OCI-LY1 (cell line): ENCODE results near the gene PDHX.
"Not testable (repeated sequence)": the region's sequence is repeated elsewhere in the genome, so short reads cannot be mapped to it uniquely, and the experiment has no call there.

Source experiments
- H2AFZ ChIP-seq: fragments of 200-600 bp; sonication (generic), shearing (Covaris generic); 2 replicates; pipeline ENCODE4 v1.6.0; 2014; ENCODE audit warnings: antibody characterized with exemption, mild to moderate bottlenecking, low read length
- H3F3A ChIP-seq: fragments of 200-600 bp; sonication (generic), shearing (Covaris generic); 2 replicates; pipeline ENCODE4 v1.6.0; 2014; ENCODE audit warnings: mild to moderate bottlenecking, antibody characterized with exemption, low read length, moderate library complexity; ENCODE audit not compliant: insufficient read depth
- H3K27ac ChIP-seq: fragments of 200-600 bp; sonication (generic); 2 replicates; pipeline ENCODE4 v1.5.1; 2014; ENCODE audit warnings: low read length, mixed run types, mild to moderate bottlenecking, low read depth; ENCODE audit not compliant: poor library complexity, severe bottlenecking
- H3K27me3 ChIP-seq: fragments of 200-600 bp; sonication (generic); 2 replicates; pipeline ENCODE4 v1.6.0; 2014; ENCODE audit warnings: antibody characterized with exemption, mild to moderate bottlenecking, low read length, moderate library complexity; ENCODE audit not compliant: insufficient read depth
- H3K36me3 ChIP-seq: fragments of 200-600 bp; sonication (generic); 2 replicates; pipeline ENCODE4 v1.6.1; 2014; ENCODE audit warnings: mild to moderate bottlenecking, antibody characterized with exemption, low read length, moderate library complexity, mixed read lengths; ENCODE audit not compliant: insufficient read depth
- H3K4me1 ChIP-seq: fragments of 200-600 bp; sonication (generic); 2 replicates; pipeline ENCODE4 v1.5.1; 2014; ENCODE audit warnings: mild to moderate bottlenecking, low read length, moderate library complexity; ENCODE audit not compliant: insufficient read depth, severe bottlenecking
- H3K4me2 ChIP-seq: fragments of 200-600 bp; sonication (generic), shearing (Covaris generic); 2 replicates; pipeline ENCODE4 v1.6.1; 2014; ENCODE audit warnings: low read length
- H3K4me3 ChIP-seq: fragments of 200-600 bp; sonication (generic); 2 replicates; pipeline ENCODE4 v1.5.1; 2014; ENCODE audit warnings: low read length, low read depth, mild to moderate bottlenecking, mixed read lengths; ENCODE audit not compliant: poor library complexity, severe bottlenecking
- H3K79me2 ChIP-seq: fragments of 200-600 bp; shearing (Covaris generic); 2 replicates; pipeline ENCODE4 v1.6.1; 2016; ENCODE audit warnings: mixed run types, low read length, mixed read lengths; ENCODE audit not compliant: insufficient read depth
- H3K9ac ChIP-seq: fragments of 200-600 bp; sonication (generic), shearing (Covaris generic); 2 replicates; pipeline ENCODE4 v1.6.1; 2014; ENCODE audit warnings: mild to moderate bottlenecking, low read length, mixed read lengths
- H3K9me2 ChIP-seq: fragments of 200-600 bp; sonication (generic), shearing (Covaris generic); 2 replicates; pipeline ENCODE4 v1.6.1; 2014; ENCODE audit warnings: low read depth, mild to moderate bottlenecking, low read length, mixed read lengths
- H3K9me3 ChIP-seq: fragments of 200-600 bp; shearing (Covaris generic); 2 replicates; pipeline ENCODE4 v1.6.1; 2014; ENCODE audit warnings: low read length, mixed read lengths
- H4K20me1 ChIP-seq: fragments of 200-600 bp; sonication (generic), shearing (Covaris generic); 2 replicates; pipeline ENCODE4 v1.6.0; 2016; ENCODE audit warnings: mild to moderate bottlenecking, low read length; ENCODE audit not compliant: insufficient read depth
- CTCF ChIP-seq: fragments of 200-600 bp; sonication (generic), shearing (Covaris generic); IDR thresholded peaks from 2 replicates; pipeline ENCODE4 v1.5.1; 2017; ENCODE audit warnings: mild to moderate bottlenecking, antibody characterized with exemption, low read length, moderate library complexity, mixed read lengths
- EZH2 ChIP-seq: fragments of 200-600 bp; sonication (generic), shearing (Covaris generic); IDR thresholded peaks from 2 replicates; pipeline ENCODE4 v1.8.0; 2017; ENCODE audit warnings: borderline replicate concordance, mixed run types, mild to moderate bottlenecking, antibody characterized with exemption, low read length, moderate library complexity, mixed read lengths

PDHX gene

GRCh38 chr11:35017528-35018342 is 101.3 kb downstream of the PDHX start:
- no peaks in the 10 kb centered on the region for H3F3A ChIP-seq
- no peaks in the 10 kb centered on the region for H3K9me3 ChIP-seq
- TF ChIP-seq EZH2 (no peak), CTCF (no peak)
- H3K9me2 ChIP-seq, result no peaks in the 10 kb centered on the region
- H3K27ac ChIP-seq, result no peak overlapping the region
- H4K20me1 ChIP-seq, result no peaks in the 10 kb centered on the region
- H3K79me2 ChIP-seq, result no peaks in the 10 kb centered on the region
- no peak overlapping the region for H2AFZ ChIP-seq
- H3K9ac ChIP-seq, result no peak overlapping the region
- no peaks in the 10 kb centered on the region for H3K36me3 ChIP-seq
- H3K27me3 ChIP-seq, result no peaks in the 10 kb centered on the region
- H3K4me2 ChIP-seq, result no peak overlapping the region
- H3K4me1 ChIP-seq, result no peaks in the 10 kb centered on the region
- H3K4me3 ChIP-seq, result no peak overlapping the region

GRCh38 chr11:35021589-35021988 is 105.2 kb downstream of the PDHX start:
- H3K4me1 ChIP-seq, result no peaks in the 10 kb centered on the region

GRCh38 chr11:35023940-35024339 is 107.5 kb downstream of the PDHX start:
- H4K20me1 ChIP-seq, H3K27ac ChIP-seq, H3F3A ChIP-seq, H3K4me1 ChIP-seq, H3K9me3 ChIP-seq, H2AFZ ChIP-seq, H3K4me2 ChIP-seq, H3K36me3 ChIP-seq, H3K79me2 ChIP-seq, H3K9me2 ChIP-seq, H3K9ac ChIP-seq, H3K4me3 ChIP-seq, H3K27me3 ChIP-seq: not testable (repeated sequence)

More at GRCh38 chr11:35021589-35021988, 105.2 kb downstream of the PDHX start:
- no peak overlapping the region for H3K4me2 ChIP-seq
- no peaks in the 10 kb centered on the region for H4K20me1 ChIP-seq
- no peaks in the 10 kb centered on the region for H3F3A ChIP-seq
- H3K79me2 ChIP-seq, result no peaks in the 10 kb centered on the region
- no peak overlapping the region for H3K27ac ChIP-seq
- no peak overlapping the region for H3K9ac ChIP-seq
- H3K36me3 ChIP-seq, result no peaks in the 10 kb centered on the region
- H3K27me3 ChIP-seq, result no peaks in the 10 kb centered on the region
- no peaks in the 10 kb centered on the region for H3K9me2 ChIP-seq
- TF ChIP-seq CTCF (no peak), EZH2 (no peak)
- H3K9me3 ChIP-seq, result no peaks in the 10 kb centered on the region
- H3K4me3 ChIP-seq, result no peak overlapping the region
- no peak overlapping the region for H2AFZ ChIP-seq

GRCh38 chr11:35028007-35028406 is 111.6 kb downstream of the PDHX start:
- not testable (repeated sequence) for H3K4me1 ChIP-seq, H3K9ac ChIP-seq, H3K9me3 ChIP-seq, H2AFZ ChIP-seq, H3K27me3 ChIP-seq, H4K20me1 ChIP-seq, H3K4me2 ChIP-seq, H3K4me3 ChIP-seq, H3K36me3 ChIP-seq, H3F3A ChIP-seq, H3K27ac ChIP-seq, H3K79me2 ChIP-seq, H3K9me2 ChIP-seq
